ENCODE measurements around the gene MAOB.

- TF ChIP-seq GATA2 (IDR thresholded peaks at IDR 0.05; ENCODE audit: low read depth, low read length), result no peak
- no peak for TF ChIP-seq GATA3 (IDR thresholded peaks at IDR 0.05; ENCODE audit: low read depth, low read length)
Observed at GRCh38 chrX:43758044-43758443, 124.2 kb downstream of the MAOB start.
